Renal cortex interstitium (tissue), 11 donors: ENCODE data around the gene SAMD8. TPM values are rescaled to one million over a fixed set of nuclear protein-coding genes. Genes with fewer than 3 reads are reported as not detected.
"Not testable (repeated sequence)": the region's sequence is repeated elsewhere in the genome, so short reads cannot be mapped to it uniquely, and the experiment has no call there.

Source experiments
- DNase-seq, 11 donors: peaks; one replicate each; pipeline ENCODE4 v3.0.0-alpha.2; 2013; ENCODE audit warnings: low read depth in 9 of 11, low spot score in 4 of 11; ENCODE audit errors: extremely low read depth in 1 of 11
- polyA plus RNA-seq, 3 donors: library from polyadenylated mRNA; unstranded; fragments of 120-200 nt; gene quantifications; one replicate each; pipeline ENCODE4 v1.2.1, GENCODE V29; 2013; ENCODE audit not compliant: insufficient read length in 3 of 3

Gene SAMD8
- polyA plus RNA-seq, 3 donors = 12.0 to 15.3 (median 14.5) TPM

DNA sequence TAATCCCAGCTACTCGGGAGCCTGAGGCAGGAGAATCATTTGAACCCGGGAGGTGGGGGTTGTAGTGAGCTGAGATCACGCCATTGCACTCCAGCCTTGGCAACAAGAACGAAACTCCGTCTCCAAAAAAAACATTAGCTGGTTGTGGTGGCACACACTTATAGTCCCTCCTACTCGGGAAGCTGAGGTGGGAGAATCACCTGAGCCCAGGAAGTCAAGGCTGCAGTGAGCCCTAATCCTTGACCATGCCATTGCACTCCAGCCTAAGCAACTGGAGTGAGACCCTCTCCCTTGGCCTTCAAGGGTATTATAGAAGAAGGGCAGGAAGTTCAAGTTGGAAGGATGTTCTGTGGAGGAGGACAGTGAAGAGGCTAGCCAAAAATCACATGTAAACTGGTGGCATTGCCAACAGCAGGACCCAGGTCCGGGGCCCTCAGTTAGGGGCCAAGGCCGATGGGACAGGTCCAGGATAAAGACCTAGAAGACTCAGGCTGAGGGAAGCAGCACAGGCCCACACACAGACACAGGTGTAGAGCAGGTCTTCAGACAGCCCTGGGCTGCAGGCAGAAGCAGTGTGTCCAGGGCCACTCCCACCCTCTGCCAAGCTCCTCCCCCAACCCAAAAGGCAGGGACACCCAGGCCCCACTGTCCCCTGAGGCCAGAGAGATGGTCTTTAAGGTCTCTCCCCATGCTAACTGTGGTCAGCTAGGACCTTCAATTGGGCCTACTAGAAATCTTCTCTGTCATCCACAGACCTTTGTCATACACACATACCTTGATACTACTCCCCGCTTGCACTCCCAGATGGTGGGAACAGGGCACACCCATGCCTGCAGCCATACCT is 8.4 kb upstream of the SAMD8 start:
- no peak for DNase-seq

DNA sequence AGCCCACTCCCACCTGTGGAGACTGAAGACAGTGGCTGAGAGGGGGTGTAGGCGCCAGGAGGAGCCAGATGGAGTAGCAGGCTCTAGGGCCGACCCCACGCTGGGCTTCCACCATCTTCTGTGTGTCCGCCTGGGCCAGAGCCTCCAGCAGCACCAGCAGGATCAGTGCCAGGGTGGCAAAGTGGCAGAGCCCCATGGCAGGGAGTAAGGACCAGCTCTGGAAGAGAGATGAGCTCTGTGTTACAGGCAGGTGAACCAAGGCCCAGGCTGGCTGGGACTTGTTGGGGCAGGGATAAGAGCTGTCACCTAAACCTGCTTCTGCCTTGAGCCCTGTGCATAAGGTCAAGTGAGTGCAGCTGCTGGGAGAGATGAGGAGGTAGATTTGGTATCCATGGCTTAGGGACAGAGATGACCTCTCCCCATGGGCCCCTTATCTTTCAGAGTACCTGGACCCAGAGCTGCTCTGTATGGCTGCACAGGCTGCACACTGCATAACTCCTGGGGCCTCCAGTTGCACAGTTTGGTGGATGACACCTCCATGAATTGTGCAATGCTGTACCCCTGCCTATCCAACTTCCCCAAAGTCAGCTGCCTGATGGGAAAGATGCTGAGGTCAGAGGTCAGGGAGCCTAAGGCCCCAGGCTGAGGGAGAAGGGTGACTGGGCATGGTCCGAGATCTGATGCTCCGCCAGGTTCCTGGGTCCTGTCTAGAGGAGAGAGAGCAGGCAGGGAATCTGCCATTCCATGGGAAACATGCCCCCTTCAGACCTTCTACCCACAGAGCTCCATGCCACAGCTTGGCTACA is 7.4 kb upstream of the SAMD8 start:
- DNase-seq = no peak

DNA sequence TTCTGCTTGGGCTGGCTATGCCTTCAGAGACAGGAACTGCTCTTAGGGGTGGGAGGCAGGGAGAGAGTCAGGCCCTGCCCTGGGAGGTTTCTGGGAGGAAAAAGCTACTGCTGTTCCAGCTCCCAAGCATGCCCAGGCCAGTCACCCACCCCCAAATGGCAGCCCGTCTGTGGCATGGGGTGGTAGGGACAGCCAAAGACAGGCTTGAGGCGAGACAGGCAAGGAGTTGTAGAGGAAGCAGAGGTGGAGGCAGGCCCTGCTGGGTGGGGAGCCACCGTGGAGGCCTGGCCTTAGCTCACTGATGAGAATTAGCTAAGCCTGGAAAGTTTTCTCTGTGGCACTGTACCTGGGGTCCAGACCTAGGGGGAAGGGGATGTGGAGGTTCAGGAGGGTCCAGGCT is 6.6 kb upstream of the SAMD8 start:
- DNase-seq = no peak

DNA sequence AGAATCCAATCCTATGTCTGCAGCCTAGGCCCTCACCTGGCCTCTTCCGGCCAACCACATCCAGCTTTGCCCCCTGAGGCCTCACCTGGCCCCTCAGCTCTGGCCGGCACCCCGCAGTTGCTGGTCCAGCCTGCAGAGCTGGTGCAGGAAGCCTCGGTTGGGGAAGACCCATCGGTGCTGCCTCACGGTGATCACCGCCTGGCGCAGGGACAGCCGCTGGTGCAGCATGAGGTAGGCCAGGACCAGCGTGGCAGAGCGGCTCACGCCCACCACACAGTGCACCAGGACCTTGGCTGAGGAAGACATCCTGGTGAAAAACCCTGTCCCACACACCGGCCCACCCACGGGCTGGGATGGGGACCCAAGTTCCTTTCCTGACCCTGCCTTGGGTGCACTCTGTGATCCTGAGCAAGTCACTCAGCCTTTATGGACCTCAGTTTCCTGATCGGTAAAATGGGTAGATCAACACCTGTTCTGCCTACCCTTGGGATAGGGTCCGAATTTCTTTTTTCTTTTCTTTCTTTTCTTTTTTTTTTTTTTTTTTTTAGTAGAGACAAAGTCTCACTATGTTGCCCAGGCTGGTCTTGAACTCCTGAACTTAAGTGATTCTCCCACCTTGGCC is 5.8 kb upstream of the SAMD8 start:
- no peak for DNase-seq

DNA sequence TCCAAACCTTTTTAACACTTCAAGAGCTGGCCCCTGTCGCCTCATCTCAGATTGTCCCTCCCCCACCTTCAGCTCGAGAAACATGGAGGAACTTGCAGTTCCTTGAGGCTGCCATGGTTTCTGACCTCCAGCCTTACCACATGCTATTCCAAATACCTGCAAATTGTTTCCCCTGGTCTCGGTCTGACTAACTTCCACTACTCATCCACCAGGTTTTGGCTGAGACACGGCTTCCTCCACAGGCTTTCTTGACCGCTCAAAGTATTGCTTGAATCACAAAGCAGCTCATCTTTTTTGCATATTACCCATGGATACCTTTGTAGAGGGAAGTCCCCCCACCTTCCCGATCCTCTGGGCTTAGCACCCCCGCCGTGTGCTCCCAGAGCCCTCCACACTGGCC is 5.2 kb upstream of the SAMD8 start:
- DNase-seq = no peak

DNA sequence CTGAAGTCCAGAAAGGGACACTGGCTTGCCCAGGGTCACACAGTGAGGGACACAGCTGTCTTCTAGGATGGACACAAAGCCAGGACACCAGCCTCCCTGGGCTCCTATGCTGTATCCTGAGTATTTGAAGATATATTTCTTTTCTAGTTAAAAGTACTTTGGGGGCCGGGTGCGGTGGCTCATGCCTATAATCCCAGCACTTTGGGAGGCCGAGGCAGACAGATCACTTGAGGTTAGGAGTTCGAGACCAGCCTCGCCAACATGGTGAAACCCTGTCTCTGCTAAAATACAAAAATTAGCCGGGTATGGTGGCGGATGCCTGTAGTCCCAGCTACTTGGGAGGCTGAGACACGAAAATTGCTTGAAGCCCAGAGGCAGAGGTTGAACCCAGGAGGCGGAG is 4.6 kb upstream of the SAMD8 start:
- DNase-seq = not testable (repeated sequence)

DNA sequence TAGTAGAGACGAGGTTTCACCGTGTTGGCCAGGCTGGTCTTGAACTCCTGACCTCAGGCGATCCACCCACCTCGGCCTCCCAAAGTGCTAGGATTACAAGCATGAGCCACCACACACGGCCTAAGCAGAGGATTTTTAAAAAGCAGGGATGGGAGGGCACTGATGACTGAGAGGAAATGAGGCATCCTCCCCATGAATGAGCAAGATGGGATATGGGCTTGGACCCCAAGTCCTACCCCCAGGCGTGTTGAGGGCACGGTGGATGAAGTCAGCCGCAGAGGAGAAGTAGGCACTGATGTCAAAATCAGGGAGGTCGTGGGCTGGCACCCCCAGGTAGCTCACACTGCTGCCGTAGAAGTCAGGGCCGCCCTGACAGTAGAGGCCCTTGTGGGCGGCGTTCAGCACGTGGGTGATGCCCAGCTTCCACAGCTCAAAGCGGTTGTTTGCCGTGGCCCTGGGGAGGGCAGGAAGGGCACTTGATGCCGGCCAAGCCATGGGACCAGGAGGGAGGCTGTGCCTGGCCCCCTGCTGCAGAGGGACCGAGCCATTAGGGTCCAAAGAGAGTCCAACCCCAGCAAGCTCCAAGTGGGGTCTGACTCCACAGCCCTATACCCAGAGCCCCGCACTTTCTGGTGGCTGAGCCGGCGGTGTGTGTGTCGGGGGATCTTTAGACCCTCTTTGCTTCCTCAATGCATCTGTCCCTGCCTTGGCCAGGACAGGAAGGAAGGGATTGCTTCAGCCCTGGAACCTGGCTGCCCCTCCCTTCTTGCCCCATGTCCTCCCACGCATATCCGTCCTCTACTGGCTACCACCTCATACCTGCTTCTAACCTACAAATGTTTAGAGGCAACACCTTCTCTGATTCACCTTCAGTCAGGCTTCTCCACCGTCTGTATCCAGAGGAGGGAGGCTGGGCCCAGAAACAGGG is 3.4 kb upstream of the SAMD8 start:
- DNase-seq = no peak

DNA sequence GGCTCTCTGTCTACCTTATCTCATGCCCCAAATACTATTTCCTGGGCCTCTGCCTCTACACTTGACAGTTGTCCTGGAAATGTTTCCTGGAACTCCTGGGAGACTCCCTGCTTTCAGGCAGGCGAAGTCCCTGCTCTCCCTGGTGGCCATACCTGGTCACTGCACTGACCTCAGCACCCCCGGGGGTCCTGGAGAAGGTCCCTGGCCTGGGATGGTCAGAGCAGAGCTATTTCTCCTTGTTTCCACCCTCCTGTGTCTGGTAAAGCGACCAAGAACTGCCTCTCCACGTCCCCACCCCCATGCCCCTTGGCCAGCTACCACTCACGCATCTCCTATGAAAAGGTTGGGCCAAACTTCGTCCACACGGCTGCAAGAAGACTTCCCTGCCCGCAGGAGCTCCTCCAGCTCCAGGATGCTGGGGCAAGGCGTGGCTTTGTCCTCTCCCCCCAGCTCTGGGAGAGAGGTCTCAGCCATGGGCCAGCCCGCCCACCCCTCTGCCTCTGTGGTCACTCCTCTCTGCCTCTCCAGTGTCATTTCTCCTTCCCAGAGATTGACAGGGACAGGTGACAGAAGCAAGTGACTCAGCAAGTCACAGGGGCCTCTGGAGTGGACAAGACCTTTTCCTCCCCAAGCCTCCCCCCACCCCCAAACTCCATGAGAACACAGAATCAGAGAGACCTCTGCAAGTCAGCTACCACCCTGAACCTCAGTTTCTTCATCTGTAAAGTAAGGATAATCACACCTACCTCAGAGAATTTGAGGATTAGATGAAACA is 2.6 kb upstream of the SAMD8 start:
- DNase-seq = no peak

DNA sequence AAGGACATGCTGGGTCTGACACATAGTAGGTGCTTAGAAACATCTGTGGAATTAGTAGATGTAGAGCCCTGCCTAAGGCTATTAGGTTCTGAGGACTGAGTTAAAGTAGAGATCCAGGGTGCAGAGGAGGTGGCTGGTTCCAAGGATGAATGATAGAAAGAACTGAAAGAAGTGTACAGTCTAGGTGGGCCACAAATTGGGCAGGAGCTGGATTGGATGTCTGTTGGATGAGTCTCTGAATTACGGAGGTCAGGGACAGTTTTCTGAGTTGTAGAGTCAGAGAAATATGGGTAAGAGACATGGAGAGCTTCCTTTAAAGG is 2.0 kb upstream of the SAMD8 start:
- no peak for DNase-seq

DNA sequence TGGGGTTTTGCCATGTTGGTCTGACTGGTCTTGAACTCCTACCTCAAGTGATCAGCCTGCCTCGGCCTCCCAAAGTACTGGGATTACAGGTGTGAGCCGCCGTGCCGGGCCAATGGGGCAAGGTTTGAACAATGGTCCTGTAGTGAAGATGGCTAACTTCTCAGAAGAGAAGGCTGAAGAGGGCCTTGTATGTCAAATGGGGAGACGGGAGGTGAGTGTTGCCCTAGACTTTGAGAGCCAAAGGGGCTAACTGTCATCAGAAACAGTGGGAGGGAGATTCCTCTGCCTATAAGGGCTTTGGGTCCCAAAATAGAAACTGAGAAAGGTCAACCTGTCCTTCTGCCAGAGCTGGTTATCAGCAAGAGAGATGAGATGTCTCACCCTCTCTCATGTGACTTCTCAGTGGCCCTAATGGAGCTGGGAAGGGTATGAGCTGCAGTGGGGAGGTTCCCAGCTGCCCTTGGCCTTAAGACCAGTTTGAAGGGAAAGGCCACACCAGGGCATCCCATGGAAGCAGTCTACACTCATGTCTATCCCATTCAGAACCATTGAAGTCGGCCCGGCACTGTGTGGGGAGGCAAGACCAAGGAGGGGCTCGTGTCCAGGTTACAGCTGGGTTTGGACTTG is 1.3 kb upstream of the SAMD8 start:
- no peak for DNase-seq

DNA sequence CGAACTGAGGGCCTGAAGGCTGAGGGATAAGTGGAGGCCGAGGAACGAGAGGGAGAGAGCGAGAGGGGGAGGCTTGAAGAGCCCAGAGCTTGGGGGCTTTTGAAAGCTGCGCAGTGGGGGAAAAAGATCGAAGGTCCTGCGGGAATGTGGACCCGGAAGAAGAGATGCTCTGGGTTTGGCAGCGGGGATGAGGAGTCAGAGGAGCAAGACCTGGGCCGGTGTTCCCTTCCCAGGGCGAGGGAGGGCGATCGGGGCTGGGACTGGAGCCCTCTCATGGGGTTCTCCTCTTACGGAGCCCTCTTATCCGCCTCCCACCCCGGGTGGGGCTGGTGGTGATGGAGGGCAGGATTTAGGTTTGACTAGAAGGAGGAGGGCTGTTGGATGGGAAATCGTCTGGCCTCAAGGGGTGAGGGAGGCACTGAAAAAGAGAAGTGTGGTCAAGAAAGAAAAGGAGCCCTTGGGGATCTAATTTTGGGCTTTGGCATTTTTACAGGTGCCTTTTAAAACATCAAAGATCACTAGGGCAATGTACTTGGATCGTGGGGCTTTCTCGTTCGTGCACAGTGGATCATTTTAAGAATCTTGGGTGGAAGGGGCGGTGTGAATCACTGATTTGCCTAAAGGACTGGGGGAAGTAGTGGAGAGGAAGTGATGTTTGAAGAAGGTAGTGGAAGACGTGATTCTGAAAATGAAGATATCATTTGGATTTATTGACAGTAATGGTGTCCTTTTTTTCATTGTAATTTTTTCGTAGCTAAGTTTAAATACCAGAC is 637 bp downstream of the SAMD8 start:
- peak in 6 of 11 donors; percentile 24 to 43 (median 35) for DNase-seq

DNA sequence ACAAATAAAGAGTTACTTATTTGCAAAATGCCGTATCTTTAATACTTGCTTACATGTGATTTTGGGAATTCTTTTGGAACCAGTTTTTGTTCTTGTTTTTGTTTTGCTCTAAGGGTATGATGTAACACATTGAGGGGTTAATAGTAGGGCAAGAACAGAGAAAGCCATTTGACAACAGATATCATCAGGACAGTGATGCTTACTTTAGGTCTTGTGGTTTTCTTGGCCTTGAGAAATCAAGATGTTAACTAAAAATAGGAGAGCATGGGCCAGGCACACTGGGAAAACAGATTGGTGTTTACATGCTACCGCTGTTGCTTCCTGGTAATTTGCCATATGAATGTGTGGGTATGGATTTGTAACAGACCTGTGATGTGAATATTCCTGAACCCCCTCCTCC is 3.7 kb downstream of the SAMD8 start:
- no peak for DNase-seq

DNA sequence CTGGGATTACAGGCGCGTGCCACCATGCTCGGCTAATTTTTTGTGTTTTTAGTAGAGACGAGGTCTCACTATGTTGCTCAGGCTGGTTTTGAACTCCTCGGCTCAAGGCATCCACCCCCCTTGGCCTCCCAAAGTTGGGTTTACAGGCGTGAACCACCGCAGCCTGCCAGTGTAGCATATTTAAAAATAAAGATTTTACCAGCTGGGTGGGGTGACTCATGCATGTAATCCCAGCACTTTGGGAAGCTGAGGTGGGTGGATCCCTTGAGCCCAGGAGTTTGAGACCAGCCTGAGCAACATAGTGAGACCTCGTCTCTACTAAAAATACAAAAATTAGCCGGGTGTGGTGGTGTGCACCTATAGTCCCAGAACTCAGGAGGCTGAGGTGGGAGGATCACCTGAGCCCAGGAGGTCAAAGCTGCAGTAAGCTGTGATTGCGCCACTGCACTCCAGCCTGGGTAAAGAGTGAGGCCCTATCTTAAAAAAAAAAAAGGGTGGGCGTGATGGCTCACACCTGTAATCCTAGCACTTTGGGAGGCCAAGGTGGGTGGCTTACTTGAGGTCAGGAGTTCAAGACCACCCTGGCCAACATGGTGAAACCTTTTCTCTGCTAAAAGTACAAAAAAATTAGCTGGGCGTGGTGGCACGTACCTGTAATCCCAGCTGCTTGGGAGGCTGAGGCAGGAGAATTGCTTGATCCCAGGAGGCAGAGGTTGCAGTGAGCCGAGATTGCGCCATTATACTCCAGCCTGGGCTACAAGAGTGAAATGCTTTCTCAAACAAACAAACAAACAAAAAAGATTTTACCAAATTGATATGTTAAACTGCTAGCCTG is 5.7 kb downstream of the SAMD8 start:
- DNase-seq = not testable (repeated sequence)

DNA sequence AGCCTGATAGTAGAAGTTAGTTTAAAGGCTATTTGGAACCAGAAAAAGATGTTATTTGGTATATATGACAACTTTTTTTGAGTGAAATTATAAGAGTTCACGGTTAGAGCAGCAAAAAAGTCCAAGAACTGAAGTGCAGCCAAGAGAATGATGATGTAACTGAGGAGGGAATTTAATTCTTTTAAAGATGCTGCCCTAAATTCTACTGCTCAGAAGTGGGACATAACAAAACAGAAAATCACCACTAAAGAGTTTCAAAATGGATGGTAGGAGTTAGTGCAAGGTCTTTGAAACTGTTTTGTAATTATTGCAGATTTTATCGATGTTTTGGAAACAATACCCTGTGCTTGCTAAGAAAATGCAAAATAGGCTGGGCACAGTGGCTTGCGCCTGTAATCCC is 6.5 kb downstream of the SAMD8 start:
- no peak for DNase-seq

DNA sequence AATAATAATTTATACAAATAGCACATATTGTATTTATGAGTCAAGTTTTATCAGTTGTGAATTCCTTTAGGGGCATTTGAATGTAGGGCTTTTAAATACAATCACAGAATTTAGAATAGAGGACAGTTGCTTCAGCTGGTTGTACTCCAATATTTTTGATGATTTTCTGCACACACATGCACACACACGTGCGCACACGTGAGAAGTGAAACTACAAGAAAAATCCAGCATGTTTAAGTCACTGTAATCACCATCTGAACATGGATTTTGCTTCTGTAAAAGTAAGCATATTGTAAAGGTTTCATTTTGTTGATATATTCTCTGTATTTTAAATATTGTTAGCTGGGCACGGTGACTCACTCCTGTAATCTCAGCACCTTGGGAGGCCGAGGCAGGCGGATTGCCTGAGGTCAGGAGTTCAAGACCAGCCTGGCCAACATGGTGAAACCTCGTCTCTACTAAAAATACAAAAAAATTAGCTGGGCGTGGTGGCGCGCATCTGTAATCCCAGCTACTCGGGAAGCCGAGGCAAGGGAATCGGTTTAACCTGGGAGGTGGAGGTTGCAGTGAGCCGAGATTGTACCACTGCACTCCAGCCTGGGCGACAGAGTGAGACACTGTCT is 8.1 kb downstream of the SAMD8 start:
- not testable (repeated sequence) for DNase-seq

DNA sequence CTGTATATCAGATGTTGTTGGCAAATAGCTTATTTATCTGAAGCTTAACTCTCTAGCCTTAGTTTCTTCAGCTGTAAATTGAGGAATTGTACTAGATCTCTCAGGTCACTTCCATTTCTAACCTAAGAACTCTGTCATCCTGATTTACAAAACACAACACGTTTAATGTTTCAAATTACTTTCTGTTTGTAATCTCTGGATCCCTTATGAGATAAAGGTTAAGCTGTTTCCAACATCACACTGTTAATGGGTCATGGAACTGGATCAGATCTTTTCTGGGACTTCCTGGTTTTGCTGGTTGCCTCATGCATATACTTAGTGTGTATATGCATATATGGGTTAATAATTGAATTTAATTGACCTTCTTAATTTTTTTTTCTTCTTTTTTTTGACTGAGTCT is 9.9 kb downstream of the SAMD8 start:
- no peak for DNase-seq
